ENCODE measurements around the gene ZNF25. TPM values are rescaled to one million over a fixed set of nuclear protein-coding genes. Genes with fewer than 3 reads are reported as not detected.

Gene ZNF25
- total and polyA plus RNA-seq, 9 of the 15 experiments (the other 6 are each of a cell fraction or from before 2014, with no cell fraction given), result 0.62 to 2.3 (median 1.6) TPM

DNA sequence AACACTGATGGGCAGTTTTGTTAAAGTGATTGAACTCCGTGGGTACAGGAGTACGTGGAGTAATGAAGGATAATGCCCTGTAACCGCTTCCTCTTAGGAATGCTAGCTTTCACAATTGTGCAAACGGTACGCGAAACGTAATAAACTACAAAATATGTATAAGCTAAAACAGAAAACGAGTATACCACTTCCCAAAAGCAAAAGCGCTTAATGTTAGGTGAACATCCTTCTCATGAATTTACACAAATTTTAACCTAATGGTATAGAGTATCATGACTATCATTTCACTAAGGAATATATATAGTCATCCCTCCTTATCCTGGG lies 395 bp upstream of the ZNF25 start (continued):
- no peak for TF ChIP-seq MAFF (IDR thresholded peaks at IDR 0.05; ENCODE audit: low read length)
- TF ChIP-seq, protein P1, sequence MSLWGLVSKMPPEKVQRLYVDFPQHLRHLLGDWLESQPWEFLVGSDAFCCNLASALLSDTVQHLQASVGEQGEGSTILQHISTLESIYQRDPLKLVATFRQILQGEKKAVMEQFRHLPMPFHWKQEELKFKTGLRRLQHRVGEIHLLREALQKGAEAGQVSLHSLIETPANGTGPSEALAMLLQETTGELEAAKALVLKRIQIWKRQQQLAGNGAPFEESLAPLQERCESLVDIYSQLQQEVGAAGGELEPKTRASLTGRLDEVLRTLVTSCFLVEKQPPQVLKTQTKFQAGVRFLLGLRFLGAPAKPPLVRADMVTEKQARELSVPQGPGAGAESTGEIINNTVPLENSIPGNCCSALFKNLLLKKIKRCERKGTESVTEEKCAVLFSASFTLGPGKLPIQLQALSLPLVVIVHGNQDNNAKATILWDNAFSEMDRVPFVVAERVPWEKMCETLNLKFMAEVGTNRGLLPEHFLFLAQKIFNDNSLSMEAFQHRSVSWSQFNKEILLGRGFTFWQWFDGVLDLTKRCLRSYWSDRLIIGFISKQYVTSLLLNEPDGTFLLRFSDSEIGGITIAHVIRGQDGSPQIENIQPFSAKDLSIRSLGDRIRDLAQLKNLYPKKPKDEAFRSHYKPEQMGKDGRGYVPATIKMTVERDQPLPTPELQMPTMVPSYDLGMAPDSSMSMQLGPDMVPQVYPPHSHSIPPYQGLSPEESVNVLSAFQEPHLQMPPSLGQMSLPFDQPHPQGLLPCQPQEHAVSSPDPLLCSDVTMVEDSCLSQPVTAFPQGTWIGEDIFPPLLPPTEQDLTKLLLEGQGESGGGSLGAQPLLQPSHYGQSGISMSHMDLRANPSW (CRISPR knock-in tag; IDR thresholded peaks at IDR 0.05), result no peak
- TF ChIP-seq SMARCA5 (IDR thresholded peaks at IDR 0.05), result no peak
- 0 out of 4 replicates have a peak, but pooled peaks of 1 of the 2 experiments have one; percentile 10 for TF ChIP-seq SRF (CRISPR knock-in tag; IDR thresholded peaks at IDR 0.05)
- no peak for TF ChIP-seq PML (IDR thresholded peaks at IDR 0.05; ENCODE audit: low read length)

DNA sequence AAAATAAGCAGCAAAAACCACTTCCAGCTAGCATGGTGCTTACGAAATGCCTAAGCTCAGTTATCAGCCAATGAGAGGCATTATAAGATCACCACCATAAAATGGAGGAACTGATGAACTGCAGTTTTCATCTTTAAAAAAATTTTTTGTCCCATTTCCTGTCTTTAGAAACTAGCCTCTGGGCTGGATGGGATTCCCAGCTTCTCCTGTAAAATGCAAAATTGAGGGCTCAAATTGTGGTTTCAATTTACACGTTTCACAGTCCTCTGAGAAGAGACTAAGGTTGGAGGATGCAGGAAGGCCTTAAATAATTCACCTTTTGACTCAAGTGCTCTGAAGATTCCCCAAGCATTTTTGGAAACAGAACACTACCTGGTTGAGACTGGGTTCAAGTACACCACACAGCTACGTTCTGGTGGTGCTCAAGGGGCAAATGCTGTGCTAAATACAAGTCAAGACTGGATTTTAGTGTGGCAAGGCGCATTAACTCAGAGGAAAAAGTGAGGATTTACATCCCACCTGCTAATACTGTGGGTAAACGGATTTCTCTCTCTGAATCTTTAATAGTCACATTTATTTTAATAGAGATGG lies 951 bp downstream of the ZNF25 start:
- Histone ChIP-seq H3K4me2 (ENCODE audit: insufficient read depth, low read length) (peak overlapping the region; percentile 94), H3K27me3 (ENCODE audit: control insufficient read depth in 2 of 2, insufficient read depth in 2 of 2, low read length in 2 of 2) (no peaks in the 10 kb centered on the region)
- in situ Hi-C loops (cut with MboI), result no loop called here

More for the DNA sequence above, 951 bp downstream of the ZNF25 start:
- Histone ChIP-seq H3K27ac (ENCODE audit: extremely low read depth, low read depth, low read length) (peak overlapping the region; percentile 88), H3K79me2 (ENCODE audit: control insufficient read depth, insufficient read depth, low read length) (peaks cover 7% of the 10 kb centered on the region; the same call in 2 of the 3 replicates), H3K4me3 (peak overlapping the region; percentile 76), H3K4me1 (replicated peaks in 1 of 2; ENCODE audit: control insufficient read depth in 2 of 2, insufficient read depth in 2 of 2, low read length in 2 of 2) (peaks cover 4 to 10% of the 10 kb centered on the region in 2 experiments; a peak in 3 of 5 replicates), H4K20me1 (replicated peaks; ENCODE audit: control insufficient read depth, insufficient read depth, low read length) (no peaks in the 10 kb centered on the region), H3K9ac (ENCODE audit: insufficient read depth in 1 of 2, low read depth in 2 of 2, low read length in 2 of 2) (peak overlapping the region; percentile 62 to 88; a peak in 3 of 4 replicates), H3K9me1 (ENCODE audit: control insufficient read depth, insufficient read depth, low read length) (no peaks in the 10 kb centered on the region), H3K36me3 (ENCODE audit: control insufficient read depth, insufficient read depth, low read length) (no peaks in the 10 kb centered on the region), H3K9me3 (replicated peaks; ENCODE audit: control insufficient read depth, insufficient read depth, low read depth, low read length) (no peaks in the 10 kb centered on the region), H2AFZ (ENCODE audit: low read depth, low read length) (peak overlapping the region; percentile 93)
- BruUV-seq (replicated peaks), result TSS peak; percentile 62
- DNase-seq (ENCODE audit: extremely low read depth in 1 of 4, low spot score in 3 of 4) (peak in 1 of 4 experiments; percentile 21), FAIRE-seq (peak; percentile 65), ATAC-seq (no peak)
- ChIA-PET CTCF (ENCODE audit: low intra/inter-chr PET ratio) (interaction anchor here (0.7 kb wide), 1 partner anchor 63 kb away, joined by 3 read pairs; no protein-coding TSS in a partner anchor), POLR2A (interaction anchor here (1.2 to 1.7 kb wide), 2 partner anchors 15 to 85 kb away, joined by 3 to 4 read pairs; no protein-coding TSS in a partner anchor)
- TF ChIP-seq YBX1 (IDR thresholded peaks at IDR 0.05), result no peak
- no peak for TF ChIP-seq FOXA1 (IDR thresholded peaks at IDR 0.05; ENCODE audit: borderline replicate concordance)
- no peak for TF ChIP-seq CBFA2T2 (conservative IDR thresholded peaks at IDR 0.05)
- peak; percentile 60 for TF ChIP-seq CEBPB (tag; IDR thresholded peaks at IDR 0.05)
- TF ChIP-seq ZNF75A (CRISPR knock-in tag; IDR thresholded peaks at IDR 0.05), result no peak
- TF ChIP-seq POLR2A (conservative IDR thresholded peaks at IDR 0.05), result no peak
- WGBS (ENCODE audit: insufficient coverage, low coverage, missing lambda C conversion rate), result 16% methylated on average over 5 of the region's 5 CpGs
- intact Hi-C loops (cut with micrococcal nuclease), result loop anchor here (10.0 kb wide), 1 partner anchor 119 kb away; the partner anchor contains the start of gene ZNF37A

Data from K562 (cell line).